ENCODE results near the gene PFN1.
A peak's percentile ranks its signal among the peaks of the same experiment; 100 is the strongest.

PFN1 gene

GRCh38 chr17:4948166-4948930 lies at the start of gene PFN1:
PFN1 (minus strand) TSS chr17:4948530; CDS start chr17:4948394, 136 bp downstream.
- H3K4me2 ChIP-seq, result peak within 1 kb of the TSS; percentile 79 to 100 (median 98)
- H4K20me1 ChIP-seq, result peaks cover 39 to 50% (median 47%) of the 10 kb centered on the region in 11 experiments
- TF ChIP-seq Cebpa-rat (IDR thresholded peaks at IDR 0.05), result peak in 10 of 11 experiments; percentile 36 to 91 (median 81); a peak in 17 of 22 replicates
- H3K9me3 ChIP-seq (replicated peaks in 1 of 11), result no peaks in the 10 kb centered on the region
- H3K4me1 ChIP-seq, result peaks cover 55 to 69% (median 65%) of the 10 kb centered on the region in 10 experiments
- peak within 1 kb of the TSS; percentile 91 to 99 (median 98) for H3K27ac ChIP-seq
- H3K9ac ChIP-seq, result peak within 1 kb of the TSS; percentile 91 to 100 (median 99)
- H3K4me3 ChIP-seq, result peak within 1 kb of the TSS; percentile 85 to 100 (median 98)
- H3K27me3 ChIP-seq, result no peaks in the 10 kb centered on the region
- H3K36me3 ChIP-seq, result peaks cover 37 to 46% (median 44%) of the 10 kb centered on the region in 11 experiments

GRCh38 chr17:4997302-4998026 lies 49.1 kb upstream of the PFN1 start, which contains the start of the genes INCA1 and KIF1C:
INCA1 (minus strand) TSS chr17:4997522; CDS start chr17:4994437, 3,085 bp downstream.
KIF1C (plus strand) TSS chr17:4997950; CDS start chr17:5000247, 2,297 bp downstream.
- Histone ChIP-seq H3K27me3 (peaks cover 0 to 3% (median 0%) of the 10 kb centered on the region in 11 experiments; a peak in 2 of 22 replicates), H3K4me3 (peak within 1 kb of the TSS; percentile 83 to 99 (median 90)), H3K9me3 (replicated peaks in 1 of 11) (no peaks in the 10 kb centered on the region), H3K4me1 (peaks cover 30 to 40% (median 33%) of the 10 kb centered on the region in 10 experiments), H3K9ac (peak within 1 kb of the TSS; percentile 79 to 92 (median 89)), H4K20me1 (peaks cover 9 to 41% (median 23%) of the 10 kb centered on the region in 11 experiments; a peak in 15 of 22 replicates), H3K27ac (peak within 1 kb of the TSS; percentile 81 to 94 (median 86)), H3K4me2 (peak within 1 kb of the TSS; percentile 97 to 100 (median 99)), H3K36me3 (peaks cover 10 to 29% (median 19%) of the 10 kb centered on the region in 11 experiments; a peak in 21 of 22 replicates)
- no peak for TF ChIP-seq Cebpa-rat (IDR thresholded peaks at IDR 0.05)

GRCh38 chr17:4994081-4994595 lies 45.8 kb upstream of the PFN1 start:
- Histone ChIP-seq H3K9me3 (replicated peaks in 1 of 11) (no peaks in the 10 kb centered on the region), H3K27ac (no peak overlapping the region), H3K36me3 (peaks cover 0 to 5% (median 0%) of the 10 kb centered on the region in 11 experiments; a peak in 2 of 22 replicates), H3K4me3 (no peak overlapping the region), H3K9ac (no peak overlapping the region), H3K27me3 (peaks cover 0 to 3% (median 0%) of the 10 kb centered on the region in 11 experiments; a peak in 2 of 22 replicates), H3K4me1 (peaks cover 23 to 35% (median 28%) of the 10 kb centered on the region in 10 experiments), H3K4me2 (no peak overlapping the region), H4K20me1 (peaks cover 0 to 9% (median 7%) of the 10 kb centered on the region in 11 experiments; a peak in 7 of 22 replicates)
- no peak for TF ChIP-seq Cebpa-rat (IDR thresholded peaks at IDR 0.05)

GRCh38 chr17:4987767-4988567 lies 39.6 kb upstream of the PFN1 start:
- peaks cover 35 to 59% (median 47%) of the 10 kb centered on the region in 10 experiments for H3K4me1 ChIP-seq
- H3K4me2 ChIP-seq, result peak overlapping the region; percentile 91 to 99 (median 95)
- H4K20me1 ChIP-seq, result peaks cover 0 to 6% (median 0%) of the 10 kb centered on the region in 11 experiments; a peak in 3 of 22 replicates
- H3K9ac ChIP-seq, result peak overlapping the region; percentile 81 to 92 (median 87)
- H3K4me3 ChIP-seq, result peak overlapping the region; percentile 71 to 92 (median 84)
- H3K27ac ChIP-seq, result peak overlapping the region; percentile 83 to 91 (median 87)
- H3K36me3 ChIP-seq, result peaks cover 0 to 26% (median 1%) of the 10 kb centered on the region in 11 experiments; a peak in 10 of 22 replicates
- H3K9me3 ChIP-seq (replicated peaks in 1 of 11), result no peaks in the 10 kb centered on the region
- no peak for TF ChIP-seq Cebpa-rat (IDR thresholded peaks at IDR 0.05)
- no peaks in the 10 kb centered on the region for H3K27me3 ChIP-seq

- Histone ChIP-seq H3K9ac (peak within 1 kb of the TSS; percentile 81 to 92 (median 87)), H3K36me3 (peaks cover 5 to 34% (median 9%) of the 10 kb centered on the region in 11 experiments; a peak in 17 of 22 replicates), H3K4me1 (peaks cover 35 to 68% (median 51%) of the 10 kb centered on the region in 10 experiments), H3K27ac (peak within 1 kb of the TSS; percentile 83 to 91 (median 87)), H3K27me3 (no peaks in the 10 kb centered on the region), H4K20me1 (peaks cover 0 to 6% (median 0%) of the 10 kb centered on the region in 11 experiments; a peak in 3 of 22 replicates), H3K9me3 (replicated peaks in 1 of 11) (no peaks in the 10 kb centered on the region), H3K4me3 (peak within 1 kb of the TSS; percentile 71 to 92 (median 84)), H3K4me2 (peak within 1 kb of the TSS; percentile 91 to 99 (median 95))
- no peak for TF ChIP-seq Cebpa-rat (IDR thresholded peaks at IDR 0.05)
Observed at GRCh38 chr17:4986951-4987766, 38.8 kb upstream of the PFN1 start, which contains the start of gene CAMTA2. CAMTA2 (minus strand) TSS chr17:4987675; CDS start chr17:4986222, 1,453 bp downstream.

- TF ChIP-seq Cebpa-rat (IDR thresholded peaks at IDR 0.05), result no peak
- H3K27ac ChIP-seq, result peak overlapping the region; percentile 83 to 91 (median 87)
- peaks cover 37 to 75% (median 58%) of the 10 kb centered on the region in 10 experiments for H3K4me1 ChIP-seq
- H3K36me3 ChIP-seq, result peaks cover 7 to 36% (median 14%) of the 10 kb centered on the region in 11 experiments; a peak in 17 of 22 replicates
- H3K4me3 ChIP-seq, result peak overlapping the region; percentile 71 to 92 (median 84)
- H3K27me3 ChIP-seq, result no peaks in the 10 kb centered on the region
- no peaks in the 10 kb centered on the region for H3K9me3 ChIP-seq (replicated peaks in 1 of 11)
- peak overlapping the region; percentile 81 to 92 (median 87) for H3K9ac ChIP-seq
- H3K4me2 ChIP-seq, result peak overlapping the region; percentile 91 to 99 (median 95)
- H4K20me1 ChIP-seq, result peaks cover 0 to 6% (median 2%) of the 10 kb centered on the region in 11 experiments; a peak in 5 of 22 replicates
Observed at GRCh38 chr17:4986403-4986802, 38.1 kb upstream of the PFN1 start.

- Histone ChIP-seq H3K4me2 (peak overlapping the region in 5 of 11 experiments; percentile 26 to 89 (median 74); a peak in 8 of 22 replicates), H3K9ac (no peak overlapping the region), H3K4me1 (peaks cover 42 to 92% (median 68%) of the 10 kb centered on the region in 10 experiments), H3K27me3 (no peaks in the 10 kb centered on the region), H3K9me3 (replicated peaks in 1 of 11) (no peaks in the 10 kb centered on the region), H4K20me1 (peaks cover 0 to 12% (median 0%) of the 10 kb centered on the region in 11 experiments; a peak in 3 of 22 replicates), H3K27ac (no peak overlapping the region; a peak in 1 of 22 replicates), H3K36me3 (peaks cover 22 to 62% (median 35%) of the 10 kb centered on the region in 11 experiments), H3K4me3 (no peak overlapping the region)
- no peak for TF ChIP-seq Cebpa-rat (IDR thresholded peaks at IDR 0.05)
Observed at GRCh38 chr17:4982305-4982704, 34.0 kb upstream of the PFN1 start.

Data from BLaER1 treated with 17β-estradiol and CSF1 and Interleukin-3, amounts not matched to agents 10 nM and 100 nM (cell line).